Activated CD8-positive, alpha-beta memory T cell treated with anti-CD3 and anti-CD28 coated beads, Interleukin-2, amount 50 U/mL, for 24 hours (primary cell): ENCODE measurements around the gene NPIPB4.
"Not testable (repeated sequence)": the region's sequence is repeated elsewhere in the genome, so short reads cannot be mapped to it uniquely, and the experiment has no call there.

Experiments used
- DNase-seq: peaks from one replicate; pipeline ENCODE4 v3.0.0-alpha.2; 2020; ENCODE audit errors: extremely low read depth

The NPIPB4 gene

GRCh38 chr16:21857656-21858055 is at the start of gene NPIPB4:
TSS of gene NPIPB4 (minus strand) at chr16:21857756. CDS start at chr16:21857378, 378 bp downstream.
- DNase-seq, result not testable (repeated sequence)

GRCh38 chr16:21898998-21899397 is 41.4 kb upstream of the NPIPB4 start:
- DNase-seq, result not testable (repeated sequence)

GRCh38 chr16:21881988-21882387 is 24.4 kb upstream of the NPIPB4 start:
- DNase-seq, result not testable (repeated sequence)

- not testable (repeated sequence) for DNase-seq
These were observed 20.4 kb downstream of the NPIPB4 start for GRCh38 chr16:21837186-21837585.

GRCh38 chr16:21836334-21836733 is 21.2 kb downstream of the NPIPB4 start:
- not testable (repeated sequence) for DNase-seq

- not testable (repeated sequence) for DNase-seq
These were observed 21.8 kb downstream of the NPIPB4 start for GRCh38 chr16:21835747-21836146.

GRCh38 chr16:21834211-21834610 is 23.3 kb downstream of the NPIPB4 start:
- not testable (repeated sequence) for DNase-seq

GRCh38 chr16:21829929-21830328 is 27.6 kb downstream of the NPIPB4 start:
- DNase-seq, result not testable (repeated sequence)

- DNase-seq, result not testable (repeated sequence)
These were observed 31.4 kb downstream of the NPIPB4 start for GRCh38 chr16:21826067-21826706.

- not testable (repeated sequence) for DNase-seq
These were observed 32.0 kb downstream of the NPIPB4 start for GRCh38 chr16:21825526-21825925.

GRCh38 chr16:21823258-21823657 is 34.3 kb downstream of the NPIPB4 start:
- DNase-seq, result not testable (repeated sequence)

GRCh38 chr16:21820908-21821465 is 36.6 kb downstream of the NPIPB4 start:
- DNase-seq, result not testable (repeated sequence)

GRCh38 chr16:21820028-21820907 is 37.3 kb downstream of the NPIPB4 start:
- DNase-seq, result peak; percentile 25

GRCh38 chr16:21819617-21820016 is 37.9 kb downstream of the NPIPB4 start:
- DNase-seq, result not testable (repeated sequence)

- not testable (repeated sequence) for DNase-seq
These were observed 40.5 kb downstream of the NPIPB4 start for GRCh38 chr16:21817012-21817411.

GRCh38 chr16:21815694-21816093 is 41.9 kb downstream of the NPIPB4 start:
- not testable (repeated sequence) for DNase-seq

- not testable (repeated sequence) for DNase-seq
These were observed 55.2 kb downstream of the NPIPB4 start for GRCh38 chr16:21802375-21802663.

GRCh38 chr16:21801538-21802374 is 55.8 kb downstream of the NPIPB4 start:
- DNase-seq, result not testable (repeated sequence)

GRCh38 chr16:21798601-21799000 is 59.0 kb downstream of the NPIPB4 start:
- not testable (repeated sequence) for DNase-seq

- DNase-seq, result not testable (repeated sequence)
These were observed 64.2 kb downstream of the NPIPB4 start for GRCh38 chr16:21793310-21793709.

GRCh38 chr16:21790506-21790905 is 67.0 kb downstream of the NPIPB4 start:
- not testable (repeated sequence) for DNase-seq
